Right lobe of liver (tissue), 4 donors: Measurements from ENCODE around the gene PRKD3.

Experiments used
- CTCF ChIP-seq, 4 donors: fragments of 200-600 bp in 3 of 4; fragments of 450-650 bp in 1 of 4; IDR thresholded peaks; one replicate each; pipeline versions ENCODE4 v1.5.1 to v1.8.0; 2016 to 2022; ENCODE audit warnings: antibody characterized with exemption in 4 of 4, mild to moderate bottlenecking in 2 of 4
- POLR2A ChIP-seq: fragments of 450-650 bp; IDR thresholded peaks from one replicate; pipeline ENCODE4 v1.6.1; 2017; ENCODE audit warnings: antibody characterized with exemption, mild to moderate bottlenecking
- donor health status: DM: no; HTN: no; CAD: no.
- donor health status: DM: no; HTN: no; CAD: no.
- donor health status: DM: no; HTN: yes; CAD: no.

GRCh38 chr2:37283207-37283606 is 41.4 kb downstream of the PRKD3 start:
- no peak for TF ChIP-seq CTCF (IDR thresholded peaks at IDR 0.05)
- no peak for TF ChIP-seq POLR2A
